Measurements from ENCODE around the gene ZSWIM5. TPM values are rescaled to one million over a fixed set of nuclear protein-coding genes. Genes with fewer than 3 reads are reported as not detected.

Gene ZSWIM5
- total and polyA plus RNA-seq, 9 of the 15 experiments (the other 6 are each of a cell fraction or from before 2014, with no cell fraction given), result under 0.01 to 0.07 (median 0.03) TPM; not detected in 3

DNA sequence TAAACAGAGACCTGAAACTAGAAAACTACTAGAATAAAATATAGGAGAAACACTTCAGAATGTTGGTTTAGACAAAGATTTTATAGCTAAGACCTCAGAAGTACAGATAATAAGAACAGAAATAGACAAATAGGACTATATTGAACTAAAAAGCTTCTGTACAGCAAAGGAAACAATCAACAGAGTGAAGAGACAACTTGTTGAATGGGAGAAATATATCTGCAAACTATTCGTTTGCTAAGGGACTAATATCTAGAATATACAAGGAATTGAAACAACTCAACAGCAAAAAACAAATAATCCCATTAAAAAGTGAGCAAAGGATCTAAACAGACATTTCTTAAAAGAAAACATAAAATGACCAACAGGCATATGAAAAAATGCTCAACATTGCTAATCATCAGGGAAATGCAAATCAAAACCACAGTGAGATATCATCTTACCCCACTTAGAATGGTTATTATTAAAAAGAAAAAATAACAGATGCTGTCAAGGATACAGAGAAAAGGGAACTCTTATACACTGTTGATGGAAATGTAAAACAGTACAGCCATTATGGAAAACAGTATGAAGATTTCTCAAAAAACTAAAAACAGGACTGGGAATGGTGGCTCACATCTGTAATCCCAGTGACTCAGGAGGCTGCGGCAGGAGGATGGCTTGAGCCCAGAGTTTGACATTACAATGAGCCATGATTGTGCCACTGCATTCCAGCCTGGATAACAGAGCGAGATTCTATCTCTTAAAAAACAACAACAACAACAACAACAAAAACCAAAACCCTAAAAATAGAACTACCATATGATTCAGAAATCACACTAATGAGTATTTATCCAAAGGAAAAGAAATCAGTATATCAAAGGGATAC is 37.3 kb upstream of the ZSWIM5 start:
- in situ Hi-C loops (cut with MboI), result no loop called here
- DNase-seq (ENCODE audit: extremely low read depth in 1 of 4, low spot score in 3 of 4) (no peak), ATAC-seq (no peak), FAIRE-seq (no peak)
- CTCF ChIA-PET (ENCODE audit: low intra/inter-chr PET ratio), result no interaction called here
- Histone ChIP-seq H3K36me3 (ENCODE audit: control insufficient read depth, insufficient read depth, low read length) (no peaks in the 10 kb centered on the region), H3K9me1 (ENCODE audit: control insufficient read depth, insufficient read depth, low read length) (no peaks in the 10 kb centered on the region), H3K4me1 (replicated peaks in 1 of 2; ENCODE audit: control insufficient read depth in 2 of 2, insufficient read depth in 2 of 2, low read length in 2 of 2) (no peaks in the 10 kb centered on the region; a peak in 1 of 5 replicates), H3K9ac (ENCODE audit: insufficient read depth in 1 of 2, low read depth in 2 of 2, low read length in 2 of 2) (no peak overlapping the region), H3K9me3 (replicated peaks; ENCODE audit: control insufficient read depth, insufficient read depth, low read depth, low read length) (no peaks in the 10 kb centered on the region; the same call in none of the 2 replicates), H2AFZ (ENCODE audit: low read depth, low read length) (no peak overlapping the region), H3K27ac (ENCODE audit: extremely low read depth, low read depth, low read length) (no peak overlapping the region), H3K4me2 (ENCODE audit: insufficient read depth, low read length) (no peak overlapping the region), H3K4me3 (no peak overlapping the region), H3K27me3 (ENCODE audit: control insufficient read depth in 2 of 2, insufficient read depth in 2 of 2, low read length in 2 of 2) (peaks cover 0 to 3% of the 10 kb centered on the region in 2 experiments; a peak in 2 of 5 replicates), H3K79me2 (ENCODE audit: control insufficient read depth, insufficient read depth, low read length) (no peaks in the 10 kb centered on the region), H4K20me1 (replicated peaks; ENCODE audit: control insufficient read depth, insufficient read depth, low read length) (no peaks in the 10 kb centered on the region)
- intact Hi-C loops (cut with micrococcal nuclease), result no loop called here
- 2% methylated on average over 3 of the region's 3 CpGs for WGBS (ENCODE audit: insufficient coverage, low coverage, missing lambda C conversion rate)
- BruUV-seq (replicated peaks), result no TSS peak
- POLR2A ChIA-PET, result no interaction called here
- TF ChIP-seq BCOR (IDR thresholded peaks at IDR 0.05) (no peak), NFATC3 (IDR thresholded peaks at IDR 0.05) (no peak), ADNP (tag; IDR thresholded peaks at IDR 0.05) (no peak), PHB (CRISPR knock-in tag; IDR thresholded peaks at IDR 0.05) (no peak), CBX8 (IDR thresholded peaks at IDR 0.05; ENCODE audit: borderline replicate concordance, extremely low read depth, low read depth, low read length, poor library complexity, severe bottlenecking) (no peak), PYGO2 (tag; IDR thresholded peaks at IDR 0.05) (no peak), AFF1 (IDR thresholded peaks at IDR 0.05; ENCODE audit: low read depth in 1 of 2, partially characterized antibody in 2 of 2) (no peak), ARID3B (CRISPR knock-in tag; IDR thresholded peaks at IDR 0.05; ENCODE audit: borderline replicate concordance) (no peak), ZNF75A (CRISPR knock-in tag; IDR thresholded peaks at IDR 0.05) (no peak)
- TF ChIP-seq, protein P1, sequence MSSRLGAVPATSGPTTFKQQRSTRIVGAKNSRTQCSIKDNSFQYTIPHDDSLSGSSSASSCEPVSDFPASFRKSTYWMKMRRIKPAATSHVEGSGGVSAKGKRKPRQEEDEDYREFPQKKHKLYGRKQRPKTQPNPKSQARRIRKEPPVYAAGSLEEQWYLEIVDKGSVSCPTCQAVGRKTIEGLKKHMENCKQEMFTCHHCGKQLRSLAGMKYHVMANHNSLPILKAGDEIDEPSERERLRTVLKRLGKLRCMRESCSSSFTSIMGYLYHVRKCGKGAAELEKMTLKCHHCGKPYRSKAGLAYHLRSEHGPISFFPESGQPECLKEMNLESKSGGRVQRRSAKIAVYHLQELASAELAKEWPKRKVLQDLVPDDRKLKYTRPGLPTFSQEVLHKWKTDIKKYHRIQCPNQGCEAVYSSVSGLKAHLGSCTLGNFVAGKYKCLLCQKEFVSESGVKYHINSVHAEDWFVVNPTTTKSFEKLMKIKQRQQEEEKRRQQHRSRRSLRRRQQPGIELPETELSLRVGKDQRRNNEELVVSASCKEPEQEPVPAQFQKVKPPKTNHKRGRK (tag; IDR thresholded peaks at IDR 0.05), result no peak
- TF ChIP-seq, protein P2, sequence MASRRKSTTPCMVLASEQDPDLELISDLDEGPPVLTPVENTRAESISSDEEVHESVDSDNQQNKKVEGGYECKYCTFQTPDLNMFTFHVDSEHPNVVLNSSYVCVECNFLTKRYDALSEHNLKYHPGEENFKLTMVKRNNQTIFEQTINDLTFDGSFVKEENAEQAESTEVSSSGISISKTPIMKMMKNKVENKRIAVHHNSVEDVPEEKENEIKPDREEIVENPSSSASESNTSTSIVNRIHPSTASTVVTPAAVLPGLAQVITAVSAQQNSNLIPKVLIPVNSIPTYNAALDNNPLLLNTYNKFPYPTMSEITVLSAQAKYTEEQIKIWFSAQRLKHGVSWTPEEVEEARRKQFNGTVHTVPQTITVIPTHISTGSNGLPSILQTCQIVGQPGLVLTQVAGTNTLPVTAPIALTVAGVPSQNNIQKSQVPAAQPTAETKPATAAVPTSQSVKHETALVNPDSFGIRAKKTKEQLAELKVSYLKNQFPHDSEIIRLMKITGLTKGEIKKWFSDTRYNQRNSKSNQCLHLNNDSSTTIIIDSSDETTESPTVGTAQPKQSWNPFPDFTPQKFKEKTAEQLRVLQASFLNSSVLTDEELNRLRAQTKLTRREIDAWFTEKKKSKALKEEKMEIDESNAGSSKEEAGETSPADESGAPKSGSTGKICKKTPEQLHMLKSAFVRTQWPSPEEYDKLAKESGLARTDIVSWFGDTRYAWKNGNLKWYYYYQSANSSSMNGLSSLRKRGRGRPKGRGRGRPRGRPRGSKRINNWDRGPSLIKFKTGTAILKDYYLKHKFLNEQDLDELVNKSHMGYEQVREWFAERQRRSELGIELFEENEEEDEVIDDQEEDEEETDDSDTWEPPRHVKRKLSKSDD (conservative IDR thresholded peaks at IDR 0.05; ENCODE audit: low read length), result no peak
